DND-41 (cell line): ENCODE measurements around the gene SLC35F6.

Experiments used
- EZH2 ChIP-seq: IDR thresholded peaks from 3 replicates; pipeline ENCODE4 v1.6.1; 2012; ENCODE audit warnings: borderline replicate concordance, low read depth, mild to moderate bottlenecking, moderate library complexity, low read length, inconsistent platforms; ENCODE audit not compliant: severe bottlenecking
- TF ChIP-seq, protein P1 (sequence below): IDR thresholded peaks from 2 replicates; pipeline ENCODE4 v1.5.1; 2012; ENCODE audit warnings: borderline replicate concordance, low read length, moderate library complexity, mild to moderate bottlenecking; ENCODE audit not compliant: poor library complexity, severe bottlenecking; ENCODE audit errors: extremely low read depth

DNA sequence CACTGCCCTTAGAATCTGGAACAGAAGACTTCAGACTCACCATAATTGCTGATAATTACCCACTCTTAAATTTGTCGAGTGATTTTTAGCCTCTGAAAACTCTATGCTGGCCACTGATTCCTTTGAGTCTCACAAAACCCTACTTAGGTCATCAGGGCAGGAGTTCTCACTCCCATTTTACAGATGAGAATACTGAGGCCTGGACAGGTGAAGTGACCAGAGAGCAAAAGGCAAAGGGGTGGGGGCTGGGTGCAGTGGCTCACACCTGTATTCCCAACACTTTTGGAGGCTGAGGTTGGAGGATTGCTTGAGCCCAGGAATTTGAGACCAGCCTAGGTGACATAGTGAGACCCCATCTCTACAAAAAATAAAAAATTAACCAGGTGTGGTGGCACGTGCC is 34.8 kb upstream of the SLC35F6 start:
- TF ChIP-seq, protein P1, sequence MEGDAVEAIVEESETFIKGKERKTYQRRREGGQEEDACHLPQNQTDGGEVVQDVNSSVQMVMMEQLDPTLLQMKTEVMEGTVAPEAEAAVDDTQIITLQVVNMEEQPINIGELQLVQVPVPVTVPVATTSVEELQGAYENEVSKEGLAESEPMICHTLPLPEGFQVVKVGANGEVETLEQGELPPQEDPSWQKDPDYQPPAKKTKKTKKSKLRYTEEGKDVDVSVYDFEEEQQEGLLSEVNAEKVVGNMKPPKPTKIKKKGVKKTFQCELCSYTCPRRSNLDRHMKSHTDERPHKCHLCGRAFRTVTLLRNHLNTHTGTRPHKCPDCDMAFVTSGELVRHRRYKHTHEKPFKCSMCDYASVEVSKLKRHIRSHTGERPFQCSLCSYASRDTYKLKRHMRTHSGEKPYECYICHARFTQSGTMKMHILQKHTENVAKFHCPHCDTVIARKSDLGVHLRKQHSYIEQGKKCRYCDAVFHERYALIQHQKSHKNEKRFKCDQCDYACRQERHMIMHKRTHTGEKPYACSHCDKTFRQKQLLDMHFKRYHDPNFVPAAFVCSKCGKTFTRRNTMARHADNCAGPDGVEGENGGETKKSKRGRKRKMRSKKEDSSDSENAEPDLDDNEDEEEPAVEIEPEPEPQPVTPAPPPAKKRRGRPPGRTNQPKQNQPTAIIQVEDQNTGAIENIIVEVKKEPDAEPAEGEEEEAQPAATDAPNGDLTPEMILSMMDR = no peak
- no peak for TF ChIP-seq EZH2
